Kidney epithelial cell (primary cell): ENCODE measurements around the gene SHISA7. TPM values are rescaled to one million over a fixed set of nuclear protein-coding genes. Genes with fewer than 3 reads are reported as not detected.

Source experiments
- DNase-seq: peaks from one replicate; pipeline ENCODE4 v3.0.0-alpha.2; 2010; ENCODE audit warnings: low read depth
- H3K27me3 ChIP-seq: 2 replicates; pipeline ENCODE4 v1.6.0; 2011; ENCODE audit warnings: low read length; ENCODE audit not compliant: control insufficient read depth, insufficient read depth
- H3K36me3 ChIP-seq: 2 replicates; pipeline ENCODE4 v1.5.1; 2011; ENCODE audit warnings: low read length; ENCODE audit not compliant: control insufficient read depth, insufficient read depth
- H3K4me3 ChIP-seq: 2 replicates; pipeline ENCODE4 v1.5.1; 2011; ENCODE audit warnings: low read depth, mild to moderate bottlenecking, control low read depth, low read length
- CTCF ChIP-seq: IDR thresholded peaks from 2 replicates; pipeline ENCODE4 v1.5.1; 2011; ENCODE audit warnings: mild to moderate bottlenecking, moderate library complexity, low read length, control low read depth, inconsistent platforms; ENCODE audit not compliant: insufficient read depth, poor library complexity, severe bottlenecking
- total RNA-seq: library from RNA; depleted of rRNA; stranded (reverse); fragments of >200 nt; gene quantifications from 2 replicates; pipeline ENCODE4 v1.2.3, GENCODE V29; 2015

The SHISA7 gene
- not detected in 2 replicates for total RNA-seq

- Histone ChIP-seq H3K36me3 (no peaks in the 10 kb centered on the region), H3K27me3 (peaks cover 83% of the 10 kb centered on the region), H3K4me3 (no peak within 1 kb of the TSS)
- TF ChIP-seq CTCF = no peak
- no peak for DNase-seq
Measured at GRCh38 chr19:55443045-55443823, at the start of gene SHISA7. SHISA7 (minus strand) TSS chr19:55443300; CDS start chr19:55442863, 437 bp downstream.

- no peak for DNase-seq
- H3K36me3 ChIP-seq = no peaks in the 10 kb centered on the region
- no peak for TF ChIP-seq CTCF
- H3K27me3 ChIP-seq = no peaks in the 10 kb centered on the region
- H3K4me3 ChIP-seq = no peak overlapping the region
Measured at GRCh38 chr19:55492362-55492944, 49.4 kb upstream of the SHISA7 start.

- Histone ChIP-seq H3K4me3 (no peak overlapping the region), H3K27me3 (no peaks in the 10 kb centered on the region), H3K36me3 (no peaks in the 10 kb centered on the region)
- no peak for DNase-seq
- no peak for TF ChIP-seq CTCF
Measured at GRCh38 chr19:55491546-55492360, 48.7 kb upstream of the SHISA7 start.

GRCh38 chr19:55490478-55491432, 47.7 kb upstream of the SHISA7 start:
- H3K27me3 ChIP-seq = no peaks in the 10 kb centered on the region
- no peak overlapping the region for H3K4me3 ChIP-seq
- TF ChIP-seq CTCF = no peak
- no peaks in the 10 kb centered on the region for H3K36me3 ChIP-seq
- no peak for DNase-seq

GRCh38 chr19:55489711-55490477, 46.8 kb upstream of the SHISA7 start:
- Histone ChIP-seq H3K27me3 (no peaks in the 10 kb centered on the region), H3K4me3 (no peak overlapping the region), H3K36me3 (no peaks in the 10 kb centered on the region)
- TF ChIP-seq CTCF = no peak
- DNase-seq = no peak
